ENCODE measurements around the gene SCGB1D4.

Gene SCGB1D4

GRCh38 chr11:62273284-62273683 lies 25.6 kb downstream of the SCGB1D4 start:
- DNase-seq = no peak

- no peak for DNase-seq
These were observed 29.1 kb downstream of the SCGB1D4 start, which contains the start of gene SCGB2A2 for GRCh38 chr11:62269654-62270278. TSS of gene SCGB2A2 (plus strand) at chr11:62270158. CDS start at chr11:62270217, 59 bp downstream.

DNA sequence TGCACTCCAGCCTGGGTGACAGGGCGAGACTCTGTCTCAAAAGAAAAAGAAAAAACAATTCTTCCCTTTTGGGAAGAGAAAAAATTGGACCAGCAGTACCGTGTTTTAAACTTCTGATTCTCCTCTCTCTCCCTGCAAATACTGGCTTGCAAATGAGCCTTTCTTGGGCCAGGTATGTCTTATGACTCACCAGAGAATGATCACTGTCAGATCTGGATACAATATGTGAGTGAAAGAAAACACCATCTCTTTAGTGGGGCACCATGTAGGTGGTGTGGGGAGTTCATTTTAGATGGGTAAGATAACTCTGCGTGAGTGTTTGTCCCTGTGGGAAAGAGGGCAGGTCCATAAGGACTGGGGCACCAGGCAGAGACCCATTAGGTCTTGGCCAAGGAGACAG lies 31.3 kb downstream of the SCGB1D4 start:
- DNase-seq = no peak

GRCh38 chr11:62267050-62267449 lies 31.8 kb downstream of the SCGB1D4 start:
- no peak for DNase-seq

GRCh38 chr11:62266558-62266957 lies 32.3 kb downstream of the SCGB1D4 start:
- DNase-seq = no peak

DNA sequence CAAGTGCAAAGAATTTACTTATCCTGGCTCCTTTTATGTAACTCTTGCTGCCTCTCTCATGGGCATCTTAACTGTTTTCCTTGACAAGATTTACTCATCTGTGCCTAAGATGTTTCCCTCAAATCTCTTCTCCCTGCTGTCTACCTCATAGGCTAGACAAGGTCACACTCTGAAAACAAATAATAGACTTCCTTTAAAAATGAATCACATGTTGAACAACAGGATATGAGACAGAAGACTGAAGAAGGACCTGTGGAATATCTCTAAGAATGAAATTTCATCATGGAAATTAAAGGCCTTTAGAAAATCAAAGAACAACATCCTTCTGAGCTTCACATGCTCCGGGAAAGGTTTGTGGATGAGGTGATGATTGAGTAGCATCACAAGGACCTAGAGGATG lies 34.9 kb downstream of the SCGB1D4 start:
- DNase-seq = no peak

- DNase-seq = no peak
These were observed 38.5 kb downstream of the SCGB1D4 start for GRCh38 chr11:62260261-62260953.

GRCh38 chr11:62256281-62256680 lies 42.6 kb downstream of the SCGB1D4 start:
- no peak for DNase-seq

DNA sequence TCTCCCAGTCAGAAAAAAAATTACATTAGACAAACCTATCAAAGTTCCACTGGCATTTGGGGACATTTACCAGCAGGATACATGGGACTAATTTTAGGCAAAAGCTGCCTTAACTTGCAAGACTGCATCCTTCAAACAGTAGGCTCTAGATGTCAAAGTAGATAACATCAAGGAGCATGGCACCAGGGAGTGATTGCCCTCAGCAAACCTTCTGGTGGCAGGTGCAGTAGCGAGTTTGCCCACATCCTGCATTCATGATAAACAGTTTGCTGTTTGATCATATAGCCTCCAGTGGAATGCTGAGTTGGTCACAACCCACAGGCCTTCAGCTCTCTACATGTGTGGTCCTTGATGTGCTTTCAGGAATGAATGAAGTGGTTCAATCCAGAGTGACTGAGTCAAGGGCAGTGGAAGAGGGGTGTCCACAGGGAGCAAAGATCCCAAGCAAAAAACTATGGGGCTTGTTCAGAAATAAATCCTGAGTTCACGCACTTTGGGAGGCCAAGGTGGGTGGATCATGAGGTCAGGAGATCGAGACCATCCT lies 44.8 kb downstream of the SCGB1D4 start:
- DNase-seq = no peak

GRCh38 chr11:62251698-62252097 lies 47.2 kb downstream of the SCGB1D4 start:
- DNase-seq = no peak

All from NCI-H510A (cell line).